Gastrocnemius medialis (tissue), 4 donors: ENCODE results near the gene HIVEP3. TPM values are rescaled to one million over a fixed set of nuclear protein-coding genes. Genes with fewer than 3 reads are reported as not detected.

Experiments used
- ATAC-seq, 2 donors: fragments of 150-250 bp; one replicate each; pipeline ENCODE4 v1.9.1; 2016
- DNase-seq, 2 donors: peaks; one replicate each; pipeline ENCODE4 v3.0.0-alpha.2; 2019
- H3K27ac ChIP-seq, 4 donors: fragments of 200-600 bp; sonication (generic); 1 replicate in 1 of 4; 2 replicates in 3 of 4; pipeline ENCODE4 v1.5.1; 2016 to 2018; ENCODE audit warnings: mild to moderate bottlenecking in 2 of 4, moderate library complexity in 1 of 4
- H3K27me3 ChIP-seq, 3 donors: fragments of 200-600 bp; sonication (generic) in 2 of 3; 1 replicate in 1 of 3; 2 replicates in 2 of 3; pipeline versions ENCODE4 v1.5.1 to v1.6.0; 2016 to 2019; ENCODE audit warnings: mild to moderate bottlenecking in 1 of 3, moderate library complexity in 1 of 3
- H3K36me3 ChIP-seq, 2 donors: fragments of 200-600 bp; sonication (generic) in 1 of 2; one replicate each; pipeline ENCODE4 v1.5.1; 2017 to 2018
- H3K4me1 ChIP-seq, 2 donors: fragments of 200-600 bp; sonication (generic) in 1 of 2; one replicate each; pipeline ENCODE4 v1.5.1; 2016 to 2017; ENCODE audit warnings: mild to moderate bottlenecking in 2 of 2
- H3K4me3 ChIP-seq, 4 donors: fragments of 200-600 bp; sonication (generic) in 3 of 4; 1 replicate in 1 of 4; 2 replicates in 3 of 4; pipeline ENCODE4 v1.5.1; 2016 to 2019; ENCODE audit warnings: mild to moderate bottlenecking in 2 of 4
- H3K9me3 ChIP-seq, 3 donors: fragments of 200-600 bp; sonication (generic) in 2 of 3; 1 replicate in 1 of 3; 2 replicates in 2 of 3; pipeline ENCODE4 v1.5.1; 2016 to 2019
- POLR2A ChIP-seq, 2 donors: fragments of 450-650 bp; IDR thresholded peaks; one replicate each; pipeline ENCODE4 v1.6.1; 2017; ENCODE audit warnings: antibody characterized with exemption in 2 of 2, mild to moderate bottlenecking in 2 of 2, moderate library complexity in 2 of 2
- in situ Hi-C, 4 donors: fragments of 200-750 bp; cut with MboI; loops; one replicate each; pipeline versions ENCODE4 v1.15.0 to v1.8.0; 2017; ENCODE audit warnings: low sequenced_read_pairs in 4 of 4
- intact Hi-C: fragments of 100-400 bp; cut with DNase I; formaldehyde crosslinking; loops from one replicate; pipeline ENCODE4 v1.15.1; 2023; ENCODE audit warnings: low total_unique reads
- total RNA-seq, 4 donors: library from RNA; depleted of rRNA; stranded (reverse); fragments of >200 nt; gene quantifications; one replicate each; pipeline versions ENCODE4 v1.1.0 to v1.2.3, GENCODE V29; 2016
- TF ChIP-seq, protein P1 (sequence below), 5 experiments: fragments of 450-650 bp in 3 of 5; fragments of 200-600 bp in 2 of 5; sonication (generic) in 2 of 5; IDR thresholded peaks in 4 of 5; conservative IDR thresholded peaks in 1 of 5; 1 replicate in 4 of 5; 2 replicates in 1 of 5; pipeline ENCODE4 v1.5.1; 2016 to 2019; ENCODE audit warnings: antibody characterized with exemption in 5 of 5, mild to moderate bottlenecking in 3 of 5, moderate library complexity in 3 of 5

The HIVEP3 gene
- total RNA-seq, 4 donors from 2014 or later = 0.80 to 1.8 (median 1.3) TPM

DNA sequence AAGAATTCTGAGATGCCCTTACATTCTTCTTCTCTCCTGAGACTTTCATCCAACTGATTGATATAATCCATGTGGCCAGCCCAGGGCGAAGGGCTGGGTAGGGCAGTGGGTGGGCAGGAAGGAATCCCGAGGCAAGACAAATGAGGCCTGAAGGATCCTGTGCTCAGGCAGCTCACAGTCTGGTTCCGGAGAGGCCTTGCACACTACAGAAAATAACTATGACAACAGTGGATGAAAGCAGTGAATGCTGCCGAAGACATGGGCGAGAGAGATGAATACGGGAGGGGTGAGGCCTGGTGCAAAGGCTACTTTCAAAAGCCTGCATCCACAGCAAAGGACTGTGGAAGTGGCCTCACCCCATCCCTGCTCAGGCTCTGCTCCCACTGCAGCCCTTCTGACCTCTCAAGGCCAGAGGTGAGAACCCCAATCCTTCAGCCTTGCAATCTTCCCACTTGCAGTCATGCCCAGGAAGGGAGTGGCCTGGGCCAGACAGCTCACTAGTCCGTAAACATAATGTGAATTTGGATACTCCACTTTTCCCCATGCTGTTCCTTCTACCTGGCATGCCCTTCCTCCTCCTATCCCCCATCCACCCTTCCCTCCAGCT lies 250.6 kb downstream of the HIVEP3 start:
- H3K4me3 ChIP-seq = no peak overlapping the region
- H3K4me1 ChIP-seq = peaks cover 9 to 17% of the 10 kb centered on the region in 2 donors
- TF ChIP-seq, protein P1, sequence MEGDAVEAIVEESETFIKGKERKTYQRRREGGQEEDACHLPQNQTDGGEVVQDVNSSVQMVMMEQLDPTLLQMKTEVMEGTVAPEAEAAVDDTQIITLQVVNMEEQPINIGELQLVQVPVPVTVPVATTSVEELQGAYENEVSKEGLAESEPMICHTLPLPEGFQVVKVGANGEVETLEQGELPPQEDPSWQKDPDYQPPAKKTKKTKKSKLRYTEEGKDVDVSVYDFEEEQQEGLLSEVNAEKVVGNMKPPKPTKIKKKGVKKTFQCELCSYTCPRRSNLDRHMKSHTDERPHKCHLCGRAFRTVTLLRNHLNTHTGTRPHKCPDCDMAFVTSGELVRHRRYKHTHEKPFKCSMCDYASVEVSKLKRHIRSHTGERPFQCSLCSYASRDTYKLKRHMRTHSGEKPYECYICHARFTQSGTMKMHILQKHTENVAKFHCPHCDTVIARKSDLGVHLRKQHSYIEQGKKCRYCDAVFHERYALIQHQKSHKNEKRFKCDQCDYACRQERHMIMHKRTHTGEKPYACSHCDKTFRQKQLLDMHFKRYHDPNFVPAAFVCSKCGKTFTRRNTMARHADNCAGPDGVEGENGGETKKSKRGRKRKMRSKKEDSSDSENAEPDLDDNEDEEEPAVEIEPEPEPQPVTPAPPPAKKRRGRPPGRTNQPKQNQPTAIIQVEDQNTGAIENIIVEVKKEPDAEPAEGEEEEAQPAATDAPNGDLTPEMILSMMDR (IDR thresholded peaks at IDR 0.05 in 4 of 5, conservative IDR thresholded peaks at IDR 0.05 in 1 of 5) = no peak
- TF ChIP-seq POLR2A (IDR thresholded peaks at IDR 0.05) = no peak
- H3K27ac ChIP-seq = no peak overlapping the region
- intact Hi-C loops = loop anchor here (10.0 kb wide), 1 partner anchor 313 kb away; no protein-coding TSS in a partner anchor
- in situ Hi-C loops = no loop called here
- DNase-seq (no peak), ATAC-seq (no peak)
- no peaks in the 10 kb centered on the region for H3K9me3 ChIP-seq
- no peaks in the 10 kb centered on the region for H3K27me3 ChIP-seq
- no peaks in the 10 kb centered on the region for H3K36me3 ChIP-seq

DNA sequence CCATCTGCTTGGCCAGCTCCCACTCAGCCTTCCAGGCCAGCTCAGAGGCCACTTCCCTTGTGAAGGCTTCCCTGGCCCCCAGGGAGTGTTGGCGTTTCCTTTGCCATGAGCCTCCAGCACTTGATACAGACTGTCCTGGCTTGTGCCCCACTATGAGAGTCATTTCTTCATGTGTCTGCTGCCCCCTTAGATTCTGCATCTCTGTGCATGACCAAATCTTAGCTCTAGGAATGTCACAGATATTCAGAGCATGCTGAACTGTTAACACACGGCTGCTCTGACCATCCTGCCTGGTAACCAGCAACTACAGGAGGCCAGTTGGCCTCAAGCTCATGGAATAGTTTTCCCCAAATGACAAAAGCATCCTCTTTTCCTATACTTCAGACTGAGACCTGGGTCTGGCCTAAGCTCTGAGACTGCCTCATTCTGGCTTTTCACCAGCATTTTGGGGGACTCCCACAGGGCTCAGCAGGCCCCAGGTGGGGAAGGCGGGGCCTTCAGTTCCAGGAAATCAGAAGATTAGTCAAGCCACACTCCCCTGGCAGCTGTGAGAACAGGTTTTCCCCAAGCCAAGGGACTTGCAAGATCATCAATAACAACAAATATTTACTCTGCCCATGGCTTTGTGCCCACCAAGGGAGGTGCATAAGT lies 251.6 kb downstream of the HIVEP3 start:
- intact Hi-C loops = loop anchor here (10.0 kb wide), 1 partner anchor 312 kb away; no protein-coding TSS in a partner anchor
- H3K27ac ChIP-seq = no peak overlapping the region
- H3K4me1 ChIP-seq = peaks cover 6 to 17% of the 10 kb centered on the region in 2 donors
- H3K9me3 ChIP-seq = no peaks in the 10 kb centered on the region
- DNase-seq (no peak), ATAC-seq (no peak)
- no peak overlapping the region for H3K4me3 ChIP-seq
- no peaks in the 10 kb centered on the region for H3K36me3 ChIP-seq
- in situ Hi-C loops = no loop called here
- TF ChIP-seq, protein P1 (IDR thresholded peaks at IDR 0.05 in 4 of 5, conservative IDR thresholded peaks at IDR 0.05 in 1 of 5) = no peak
- H3K27me3 ChIP-seq = no peaks in the 10 kb centered on the region

DNA sequence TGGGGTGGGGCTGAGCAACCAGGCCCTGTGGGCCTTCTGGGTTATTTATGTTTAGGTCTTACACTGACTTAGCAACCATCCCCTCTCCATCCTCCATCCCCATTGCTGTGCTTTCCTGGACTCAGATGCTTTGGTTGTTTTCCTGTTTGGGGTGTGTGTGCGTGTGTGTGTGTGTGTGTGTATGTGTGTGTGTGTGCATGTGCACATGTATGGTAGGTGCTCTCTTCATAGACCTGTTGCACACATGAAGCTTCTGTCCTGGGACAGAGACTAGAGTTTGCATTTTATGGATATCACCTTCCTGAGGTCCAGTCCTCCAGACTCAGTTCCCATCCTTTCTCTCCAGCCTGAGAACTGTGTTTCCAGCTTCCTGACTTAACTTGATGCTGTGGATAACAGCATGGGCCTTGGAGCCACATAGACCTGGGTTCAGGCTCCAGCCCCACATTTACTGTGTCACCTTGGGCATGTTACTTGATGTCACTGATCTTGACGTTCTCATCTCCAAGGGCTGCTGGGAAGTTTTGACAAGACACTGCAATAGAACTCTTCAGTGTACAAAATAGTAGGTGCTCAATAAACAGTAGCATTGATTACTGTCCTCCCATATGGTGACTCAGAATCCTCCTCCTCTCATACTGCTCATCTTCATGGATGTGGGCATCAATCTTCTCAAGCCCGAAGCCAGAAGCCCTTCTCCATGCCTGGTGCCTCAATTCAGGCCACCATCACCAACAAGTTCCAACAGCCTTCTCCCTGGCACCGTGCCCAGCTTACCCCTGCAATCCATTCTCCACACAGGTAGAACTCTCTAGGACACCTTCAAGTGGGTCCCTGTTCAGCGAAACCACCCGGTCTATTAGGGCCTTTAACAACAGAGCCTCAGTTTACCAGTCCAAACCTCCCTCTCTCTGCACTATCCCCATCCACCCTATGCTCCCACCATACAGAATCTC lies 252.5 kb downstream of the HIVEP3 start:
- no peak for TF ChIP-seq POLR2A (IDR thresholded peaks at IDR 0.05)
- TF ChIP-seq, protein P1 (IDR thresholded peaks at IDR 0.05 in 4 of 5, conservative IDR thresholded peaks at IDR 0.05 in 1 of 5) = no peak
- intact Hi-C loops = loop anchor here (10.0 kb wide), 1 partner anchor 311 kb away; no protein-coding TSS in a partner anchor
- ATAC-seq = no peak

DNA sequence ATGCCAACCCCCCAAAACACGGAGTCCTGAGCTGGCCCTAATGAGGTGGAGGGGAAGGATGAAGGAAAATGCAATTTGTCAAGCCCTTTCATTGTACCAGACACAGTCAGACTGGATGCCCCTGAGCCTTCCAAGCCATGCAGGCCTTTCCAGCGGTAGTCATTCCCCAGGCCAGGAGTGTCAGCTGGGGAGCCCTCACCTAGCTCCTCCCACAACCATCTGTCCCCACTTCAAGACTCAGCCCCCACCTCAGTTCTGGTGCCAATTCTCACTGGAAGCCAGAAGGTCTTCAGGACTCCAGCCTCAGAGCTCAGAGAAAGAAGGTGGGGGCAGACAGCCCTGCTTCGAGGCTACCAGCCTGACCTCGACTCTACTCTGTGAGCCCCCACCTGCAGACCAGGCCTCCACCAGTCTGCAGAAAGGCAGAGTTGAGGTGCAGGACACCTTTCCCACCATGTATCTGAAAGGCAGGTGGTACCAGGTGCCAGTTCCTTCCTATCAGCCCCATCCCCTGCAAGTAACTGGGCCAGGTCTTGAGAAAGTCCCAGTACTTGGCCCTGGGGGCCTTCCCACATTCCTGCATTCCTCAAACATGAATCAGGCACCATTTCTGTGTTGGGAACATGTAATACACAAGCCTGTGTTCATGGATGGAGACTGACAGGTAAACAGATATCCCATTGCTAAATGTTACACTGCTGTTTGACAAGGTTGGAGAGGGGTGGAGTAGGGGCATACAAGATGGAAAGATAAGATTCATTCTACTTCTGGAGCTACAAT lies 253.7 kb downstream of the HIVEP3 start:
- TF ChIP-seq, protein P1 (IDR thresholded peaks at IDR 0.05 in 4 of 5, conservative IDR thresholded peaks at IDR 0.05 in 1 of 5) = no peak
- TF ChIP-seq POLR2A (IDR thresholded peaks at IDR 0.05) = no peak
- peak overlapping the region; percentile 30 to 88 (median 51) for H3K27ac ChIP-seq
- in situ Hi-C loops (no loop called here), intact Hi-C loops (loop anchor here (5.0 to 10.0 kb wide), 6 partner anchors 48 to 372 kb away; no protein-coding TSS in a partner anchor)
- H3K27me3 ChIP-seq = no peaks in the 10 kb centered on the region
- no peak overlapping the region for H3K4me3 ChIP-seq
- peaks cover 14 to 27% of the 10 kb centered on the region in 2 donors for H3K4me1 ChIP-seq
- peak; percentile 61 to 78 for ATAC-seq
- no peaks in the 10 kb centered on the region for H3K9me3 ChIP-seq
- H3K36me3 ChIP-seq = no peaks in the 10 kb centered on the region
- peak; percentile 36 to 72 for DNase-seq

More for the DNA sequence above, 252.5 kb downstream of the HIVEP3 start:
- in situ Hi-C loops = no loop called here
- H3K27me3 ChIP-seq = no peaks in the 10 kb centered on the region
- no peaks in the 10 kb centered on the region for H3K36me3 ChIP-seq
- no peak for DNase-seq
- H3K4me1 ChIP-seq = peaks cover 10 to 23% of the 10 kb centered on the region in 2 donors
- no peaks in the 10 kb centered on the region for H3K9me3 ChIP-seq
- H3K27ac ChIP-seq = peak overlapping the region in 1 of 4 donors; percentile 88
- H3K4me3 ChIP-seq = no peak overlapping the region
